MM.1S (cell line): ENCODE data around the gene EGFL7.

Experiments
- EZH2 ChIP-seq: fragments of 300-600 bp; sonication (generic); optimal IDR thresholded peaks from 2 replicates; pipeline ENCODE3; 2017; ENCODE audit warnings: low read depth, mild to moderate bottlenecking, antibody characterized with exemption, low read length, mixed read lengths
- EZH2phosphoT487 ChIP-seq: fragments of 300-600 bp; sonication (generic); IDR thresholded peaks from 2 replicates; pipeline ENCODE4 v1.6.1; 2018; ENCODE audit warnings: antibody characterized with exemption, low read length
- TF ChIP-seq, protein P1 (sequence below): fragments of 300-600 bp; sonication (generic); IDR thresholded peaks from 2 replicates; pipeline ENCODE4 v1.5.1; 2016; ENCODE audit warnings: antibody characterized with exemption, low read length, mixed read lengths

DNA sequence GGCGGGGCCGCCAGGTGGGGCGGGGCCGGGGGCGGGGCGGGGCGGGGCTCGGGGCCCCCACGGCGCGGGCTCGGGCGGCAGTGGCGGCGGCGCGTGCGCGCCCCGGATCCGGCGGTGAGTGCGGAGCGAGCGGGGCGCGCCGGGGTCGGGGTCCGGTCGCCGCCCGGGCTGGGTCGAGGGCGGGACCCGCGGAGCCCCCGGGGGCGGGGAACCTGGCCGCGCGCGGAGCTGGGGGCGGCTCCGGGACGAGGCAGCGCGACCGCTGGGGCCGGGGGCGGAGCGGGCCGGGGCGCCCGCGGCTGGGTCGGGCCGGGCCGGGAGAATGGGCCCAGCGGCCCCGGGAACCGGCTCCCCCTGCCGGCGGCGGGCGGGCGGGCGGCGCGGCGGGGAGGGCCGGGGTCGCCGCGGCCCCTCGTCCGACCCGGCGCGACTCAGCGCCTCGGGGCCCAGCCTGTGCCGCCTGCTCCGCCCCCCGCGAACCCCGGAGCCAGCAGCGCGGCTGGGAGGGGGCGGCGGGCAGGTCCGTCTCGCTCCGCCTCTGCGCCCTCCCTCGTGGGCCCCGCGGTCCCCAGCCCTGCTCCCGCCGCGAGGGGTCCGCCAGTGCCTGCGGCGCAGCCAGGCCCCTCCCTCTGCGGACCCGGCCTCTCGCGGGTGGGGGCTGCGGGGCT is 3.1 kb downstream of the EGFL7 start:
- TF ChIP-seq, protein P1, sequence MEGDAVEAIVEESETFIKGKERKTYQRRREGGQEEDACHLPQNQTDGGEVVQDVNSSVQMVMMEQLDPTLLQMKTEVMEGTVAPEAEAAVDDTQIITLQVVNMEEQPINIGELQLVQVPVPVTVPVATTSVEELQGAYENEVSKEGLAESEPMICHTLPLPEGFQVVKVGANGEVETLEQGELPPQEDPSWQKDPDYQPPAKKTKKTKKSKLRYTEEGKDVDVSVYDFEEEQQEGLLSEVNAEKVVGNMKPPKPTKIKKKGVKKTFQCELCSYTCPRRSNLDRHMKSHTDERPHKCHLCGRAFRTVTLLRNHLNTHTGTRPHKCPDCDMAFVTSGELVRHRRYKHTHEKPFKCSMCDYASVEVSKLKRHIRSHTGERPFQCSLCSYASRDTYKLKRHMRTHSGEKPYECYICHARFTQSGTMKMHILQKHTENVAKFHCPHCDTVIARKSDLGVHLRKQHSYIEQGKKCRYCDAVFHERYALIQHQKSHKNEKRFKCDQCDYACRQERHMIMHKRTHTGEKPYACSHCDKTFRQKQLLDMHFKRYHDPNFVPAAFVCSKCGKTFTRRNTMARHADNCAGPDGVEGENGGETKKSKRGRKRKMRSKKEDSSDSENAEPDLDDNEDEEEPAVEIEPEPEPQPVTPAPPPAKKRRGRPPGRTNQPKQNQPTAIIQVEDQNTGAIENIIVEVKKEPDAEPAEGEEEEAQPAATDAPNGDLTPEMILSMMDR, result no peak
- TF ChIP-seq EZH2 (no peak), EZH2phosphoT487 (no peak)
